HepG2 (cell line): ENCODE data around the gene SF3A2. TPM values are rescaled to one million over a fixed set of nuclear protein-coding genes. Genes with fewer than 3 reads are reported as not detected.

Experiments
- CBFB ChIP-seq: sonication (generic); formaldehyde crosslinking; IDR thresholded peaks from 2 replicates; pipeline ENCODE4 v1.4.0; 2020; ENCODE audit warnings: missing genetic modification reagents
- FOXC1 ChIP-seq: sonication (generic); formaldehyde crosslinking; IDR thresholded peaks from 2 replicates; pipeline ENCODE4 v1.8.0; 2022; ENCODE audit warnings: mild to moderate bottlenecking, missing genetic modification reagents, borderline replicate concordance
- JUNB ChIP-seq: sonication (generic); formaldehyde crosslinking; IDR thresholded peaks from 2 replicates; pipeline ENCODE4 v1.8.0; 2022; ENCODE audit warnings: missing genetic modification reagents, mild to moderate bottlenecking, borderline replicate concordance
- KDM3A ChIP-seq: IDR thresholded peaks from 2 replicates; pipeline ENCODE4 v1.6.1; 2018; ENCODE audit warnings: low read depth, missing compliant biosample characterization
- KDM5B ChIP-seq: sonication (generic); formaldehyde crosslinking; IDR thresholded peaks from 2 replicates; pipeline ENCODE4 v1.4.0; 2020; ENCODE audit warnings: missing genetic modification reagents, mild to moderate bottlenecking, borderline replicate concordance
- NONO ChIP-seq, 2 experiments: fragments of 450-650 bp in 1 of 2; sonication (generic) in 1 of 2; formaldehyde crosslinking in 1 of 2; IDR thresholded peaks in 1 of 2; conservative IDR thresholded peaks in 1 of 2; 2 replicates each; pipeline versions ENCODE4 v1.6.1 to v1.8.0; 2017 to 2022; ENCODE audit warnings: mild to moderate bottlenecking in 1 of 2, missing genetic modification reagents in 1 of 2, moderate library complexity in 1 of 2
- RCOR2 ChIP-seq: IDR thresholded peaks from 2 replicates; pipeline ENCODE4 v1.6.1; 2016; ENCODE audit warnings: missing biosample characterization, missing genetic modification reagents
- polyA plus RNA-seq, 8 experiments: library from polyadenylated mRNA; depleted of rRNA in 3 of 8; stranded (reverse) in 7 of 8; unstranded in 1 of 8; fragments of >200 nt; fragmentation: Illumina TruSeq in 4 of 8; extraction: Trizol in 4 of 8; gene quantifications; 2 replicates each; pipeline versions ENCODE4 v1.2.1 to v1.2.3, GENCODE V29; 2011 to 2016; ENCODE audit warnings: low read depth in 4 of 8, missing spikeins in 1 of 8, mixed read lengths in 1 of 8; ENCODE audit not compliant: insufficient read depth in 1 of 8
- total RNA-seq, 5 experiments: library from RNA; depleted of rRNA; stranded (reverse); fragments of >200 nt; fragmentation: Illumina TruSeq; extraction: Trizol; gene quantifications; 2 replicates each; pipeline ENCODE4 v1.2.3, GENCODE V29; 2016; ENCODE audit warnings: low read depth in 1 of 5
- TF ChIP-seq, protein P1 (sequence below): sonication (generic); formaldehyde crosslinking; IDR thresholded peaks from 2 replicates; pipeline ENCODE4 v1.5.0; 2020; ENCODE audit warnings: mild to moderate bottlenecking, missing genetic modification reagents, borderline replicate concordance
- TF ChIP-seq, protein P2 (sequence below): sonication (generic); IDR thresholded peaks from 2 replicates; pipeline ENCODE4 v1.6.1; 2016; ENCODE audit warnings: low read depth, borderline replicate concordance
- TF ChIP-seq, protein P3 (sequence below): sonication (generic); formaldehyde crosslinking; IDR thresholded peaks from 2 replicates; pipeline ENCODE4 v1.4.0; 2020; ENCODE audit warnings: mild to moderate bottlenecking, low read depth, missing genetic modification reagents
- TF ChIP-seq, protein P4 (sequence below): sonication (generic); formaldehyde crosslinking; IDR thresholded peaks from 2 replicates; pipeline ENCODE4 v1.4.0; 2020; ENCODE audit warnings: mild to moderate bottlenecking, missing genetic modification reagents

The SF3A2 gene
- total and polyA plus RNA-seq, 2 of the 13 experiments (the other 11 are each of a cell fraction or from before 2014, with no cell fraction given): 8.6 to 8.8 TPM

DNA sequence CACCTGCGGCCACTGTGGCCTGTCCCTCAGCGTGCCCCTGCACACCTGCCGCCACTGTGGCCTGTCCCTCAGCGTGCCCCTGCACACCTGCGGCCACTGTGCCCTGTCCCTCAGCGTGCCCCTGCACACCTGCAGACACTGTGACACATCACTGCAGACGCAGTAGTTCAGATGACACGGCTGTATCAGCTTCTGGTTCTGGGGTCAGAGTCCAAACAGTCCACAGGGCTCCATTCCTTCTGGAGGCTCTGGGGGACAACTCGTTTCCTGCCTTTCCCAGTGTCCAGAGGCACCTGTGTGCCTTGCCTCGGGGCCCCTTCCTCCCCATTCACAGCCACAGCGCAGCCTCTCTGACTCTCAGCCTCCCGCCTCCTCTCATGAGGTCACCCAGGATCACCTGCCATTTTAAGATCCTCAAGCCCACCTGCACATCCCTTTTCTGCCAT, 5.5 kb downstream of the SF3A2 start (continued):
- TF ChIP-seq, protein P1, sequence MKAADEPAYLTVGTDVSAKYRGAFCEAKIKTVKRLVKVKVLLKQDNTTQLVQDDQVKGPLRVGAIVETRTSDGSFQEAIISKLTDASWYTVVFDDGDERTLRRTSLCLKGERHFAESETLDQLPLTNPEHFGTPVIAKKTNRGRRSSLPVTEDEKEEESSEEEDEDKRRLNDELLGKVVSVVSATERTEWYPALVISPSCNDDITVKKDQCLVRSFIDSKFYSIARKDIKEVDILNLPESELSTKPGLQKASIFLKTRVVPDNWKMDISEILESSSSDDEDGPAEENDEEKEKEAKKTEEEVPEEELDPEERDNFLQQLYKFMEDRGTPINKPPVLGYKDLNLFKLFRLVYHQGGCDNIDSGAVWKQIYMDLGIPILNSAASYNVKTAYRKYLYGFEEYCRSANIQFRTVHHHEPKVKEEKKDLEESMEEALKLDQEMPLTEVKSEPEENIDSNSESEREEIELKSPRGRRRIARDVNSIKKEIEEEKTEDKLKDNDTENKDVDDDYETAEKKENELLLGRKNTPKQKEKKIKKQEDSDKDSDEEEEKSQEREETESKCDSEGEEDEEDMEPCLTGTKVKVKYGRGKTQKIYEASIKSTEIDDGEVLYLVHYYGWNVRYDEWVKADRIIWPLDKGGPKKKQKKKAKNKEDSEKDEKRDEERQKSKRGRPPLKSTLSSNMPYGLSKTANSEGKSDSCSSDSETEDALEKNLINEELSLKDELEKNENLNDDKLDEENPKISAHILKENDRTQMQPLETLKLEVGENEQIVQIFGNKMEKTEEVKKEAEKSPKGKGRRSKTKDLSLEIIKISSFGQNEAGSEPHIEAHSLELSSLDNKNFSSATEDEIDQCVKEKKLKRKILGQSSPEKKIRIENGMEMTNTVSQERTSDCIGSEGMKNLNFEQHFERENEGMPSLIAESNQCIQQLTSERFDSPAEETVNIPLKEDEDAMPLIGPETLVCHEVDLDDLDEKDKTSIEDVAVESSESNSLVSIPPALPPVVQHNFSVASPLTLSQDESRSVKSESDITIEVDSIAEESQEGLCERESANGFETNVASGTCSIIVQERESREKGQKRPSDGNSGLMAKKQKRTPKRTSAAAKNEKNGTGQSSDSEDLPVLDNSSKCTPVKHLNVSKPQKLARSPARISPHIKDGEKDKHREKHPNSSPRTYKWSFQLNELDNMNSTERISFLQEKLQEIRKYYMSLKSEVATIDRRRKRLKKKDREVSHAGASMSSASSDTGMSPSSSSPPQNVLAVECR (CRISPR knock-in tag): peak; percentile 45; the same call in 1 of the 2 replicates
- TF ChIP-seq NONO (IDR thresholded peaks at IDR 0.05): no peak
- TF ChIP-seq NONO (CRISPR knock-in tag; conservative IDR thresholded peaks at IDR 0.05): 0 out of 2 replicates have a peak, but pooled peaks have one; percentile 33
- no peak for TF ChIP-seq RCOR2 (CRISPR knock-in tag)
- TF ChIP-seq, protein P2, sequence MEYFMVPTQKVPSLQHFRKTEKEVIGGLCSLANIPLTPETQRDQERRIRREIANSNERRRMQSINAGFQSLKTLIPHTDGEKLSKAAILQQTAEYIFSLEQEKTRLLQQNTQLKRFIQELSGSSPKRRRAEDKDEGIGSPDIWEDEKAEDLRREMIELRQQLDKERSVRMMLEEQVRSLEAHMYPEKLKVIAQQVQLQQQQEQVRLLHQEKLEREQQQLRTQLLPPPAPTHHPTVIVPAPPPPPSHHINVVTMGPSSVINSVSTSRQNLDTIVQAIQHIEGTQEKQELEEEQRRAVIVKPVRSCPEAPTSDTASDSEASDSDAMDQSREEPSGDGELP: peak; percentile 24; the same call in 1 of the 2 replicates
- TF ChIP-seq, protein P3, sequence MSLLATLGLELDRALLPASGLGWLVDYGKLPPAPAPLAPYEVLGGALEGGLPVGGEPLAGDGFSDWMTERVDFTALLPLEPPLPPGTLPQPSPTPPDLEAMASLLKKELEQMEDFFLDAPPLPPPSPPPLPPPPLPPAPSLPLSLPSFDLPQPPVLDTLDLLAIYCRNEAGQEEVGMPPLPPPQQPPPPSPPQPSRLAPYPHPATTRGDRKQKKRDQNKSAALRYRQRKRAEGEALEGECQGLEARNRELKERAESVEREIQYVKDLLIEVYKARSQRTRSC (CRISPR knock-in tag): no peak
- TF ChIP-seq, protein P4, sequence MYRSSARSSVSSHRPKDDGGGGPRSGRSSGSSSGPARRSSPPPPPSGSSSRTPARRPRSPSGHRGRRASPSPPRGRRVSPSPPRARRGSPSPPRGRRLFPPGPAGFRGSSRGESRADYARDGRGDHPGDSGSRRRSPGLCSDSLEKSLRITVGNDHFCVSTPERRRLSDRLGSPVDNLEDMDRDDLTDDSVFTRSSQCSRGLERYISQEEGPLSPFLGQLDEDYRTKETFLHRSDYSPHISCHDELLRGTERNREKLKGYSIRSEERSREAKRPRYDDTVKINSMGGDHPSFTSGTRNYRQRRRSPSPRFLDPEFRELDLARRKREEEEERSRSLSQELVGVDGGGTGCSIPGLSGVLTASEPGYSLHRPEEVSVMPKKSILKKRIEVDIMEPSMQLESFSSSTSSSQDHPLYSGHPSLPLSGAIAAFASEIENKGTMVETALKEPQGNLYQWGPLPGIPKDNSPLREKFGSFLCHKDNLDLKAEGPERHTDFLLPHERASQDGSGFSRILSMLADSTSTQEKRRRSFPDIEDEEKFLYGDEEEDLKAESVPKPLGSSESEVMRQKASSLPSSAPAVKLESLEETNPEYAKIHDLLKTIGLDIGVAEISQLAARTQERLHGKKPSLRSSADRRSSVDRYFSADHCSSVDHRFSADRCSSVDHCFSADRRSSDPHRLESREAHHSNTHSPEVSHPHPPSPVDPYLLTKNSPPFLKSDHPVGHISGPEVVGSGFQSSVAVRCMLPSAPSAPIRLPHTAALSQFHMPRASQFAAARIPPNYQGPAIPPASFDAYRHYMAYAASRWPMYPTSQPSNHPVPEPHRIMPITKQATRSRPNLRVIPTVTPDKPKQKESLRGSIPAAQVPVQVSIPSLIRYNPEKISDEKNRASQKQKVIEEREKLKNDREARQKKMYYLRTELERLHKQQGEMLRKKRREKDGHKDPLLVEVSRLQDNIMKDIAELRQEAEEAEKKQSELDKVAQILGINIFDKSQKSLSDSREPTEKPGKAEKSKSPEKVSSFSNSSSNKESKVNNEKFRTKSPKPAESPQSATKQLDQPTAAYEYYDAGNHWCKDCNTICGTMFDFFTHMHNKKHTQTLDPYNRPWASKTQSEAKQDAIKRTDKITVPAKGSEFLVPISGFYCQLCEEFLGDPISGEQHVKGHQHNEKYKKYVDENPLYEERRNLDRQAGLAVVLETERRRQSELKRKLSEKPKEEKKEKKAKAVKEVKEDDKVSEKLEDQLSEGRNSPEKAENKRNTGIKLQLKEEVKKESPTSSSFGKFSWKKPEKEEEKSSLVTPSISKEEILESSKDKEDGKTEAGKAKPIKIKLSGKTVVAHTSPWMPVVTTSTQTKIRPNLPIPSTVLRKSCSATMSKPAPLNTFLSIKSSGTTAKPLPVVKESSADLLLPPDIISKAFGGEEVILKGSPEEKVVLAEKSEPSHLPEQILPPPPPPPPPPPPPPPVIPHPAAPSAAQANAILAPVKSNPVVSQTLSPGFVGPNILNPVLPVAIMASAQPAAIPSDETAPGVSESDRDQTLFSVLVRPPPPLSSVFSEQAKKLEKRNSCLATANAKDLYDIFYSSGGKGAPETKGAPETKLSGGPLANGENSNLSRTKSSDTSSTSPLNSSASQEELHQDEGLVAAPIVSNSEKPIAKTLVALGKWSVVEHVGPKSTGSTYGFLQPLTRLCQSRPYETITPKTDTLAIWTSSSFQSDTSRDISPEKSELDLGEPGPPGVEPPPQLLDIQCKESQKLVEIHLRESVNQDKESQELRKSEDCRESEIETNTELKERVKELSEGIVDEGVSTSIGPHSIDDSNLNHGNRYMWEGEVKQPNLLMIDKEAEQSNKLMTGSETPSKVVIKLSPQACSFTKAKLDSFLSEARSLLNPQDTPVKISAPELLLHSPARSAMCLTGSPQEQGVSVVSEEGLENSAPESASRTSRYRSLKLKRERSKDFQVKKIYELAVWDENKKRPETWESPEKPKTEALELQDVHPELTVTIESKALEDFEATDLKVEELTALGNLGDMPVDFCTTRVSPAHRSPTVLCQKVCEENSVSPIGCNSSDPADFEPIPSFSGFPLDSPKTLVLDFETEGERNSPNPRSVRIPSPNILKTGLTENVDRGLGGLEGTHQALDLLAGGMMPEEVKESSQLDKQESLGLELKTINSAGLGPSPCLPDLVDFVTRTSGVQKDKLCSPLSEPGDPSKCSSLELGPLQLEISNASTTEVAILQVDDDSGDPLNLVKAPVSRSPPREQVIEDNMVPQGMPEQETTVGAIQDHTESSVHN (CRISPR knock-in tag): no peak
- 0 out of 2 replicates have a peak, but pooled peaks have one; percentile 52 for TF ChIP-seq KDM3A (CRISPR knock-in tag)
- no peak for TF ChIP-seq CBFB (CRISPR knock-in tag)
- TF ChIP-seq JUNB: no peak
- peak; percentile 48; the same call in 1 of the 2 replicates for TF ChIP-seq KDM5B (CRISPR knock-in tag)
- no peak for TF ChIP-seq FOXC1 (CRISPR knock-in tag)
